Amniotic stem cell (primary cell): ENCODE data around the gene METTL16.
"Not testable (repeated sequence)": the region's sequence is repeated elsewhere in the genome, so short reads cannot be mapped to it uniquely, and the experiment has no call there.

Experiments used
- DNase-seq: peaks from one replicate; lab custom pipeline; 2025; lab: John Stamatoyannopoulos, UW

METTL16 gene

GRCh38 chr17:2503627-2504026, 8.1 kb downstream of the METTL16 start:
- DNase-seq, result no peak

- DNase-seq, result no peak
These were observed 8.7 kb downstream of the METTL16 start for GRCh38 chr17:2502871-2503580.

- DNase-seq, result no peak
These were observed 11.2 kb downstream of the METTL16 start for GRCh38 chr17:2500446-2500845.

GRCh38 chr17:2489286-2489685, 22.4 kb downstream of the METTL16 start:
- not testable (repeated sequence) for DNase-seq

GRCh38 chr17:2487306-2487705, 24.4 kb downstream of the METTL16 start:
- DNase-seq, result no peak

- DNase-seq, result not testable (repeated sequence)
These were observed 25.0 kb downstream of the METTL16 start for GRCh38 chr17:2486709-2487108.

- no peak for DNase-seq
These were observed 25.7 kb downstream of the METTL16 start for GRCh38 chr17:2485970-2486369.

GRCh38 chr17:2485543-2485942, 26.1 kb downstream of the METTL16 start:
- DNase-seq, result no peak

- DNase-seq, result no peak
These were observed 26.8 kb downstream of the METTL16 start for GRCh38 chr17:2484876-2485275.

- no peak for DNase-seq
These were observed 28.6 kb downstream of the METTL16 start for GRCh38 chr17:2483084-2483483.

GRCh38 chr17:2482218-2482617, 29.5 kb downstream of the METTL16 start:
- no peak for DNase-seq

- no peak for DNase-seq
These were observed 29.9 kb downstream of the METTL16 start for GRCh38 chr17:2481760-2482159.

GRCh38 chr17:2478458-2478857, 33.2 kb downstream of the METTL16 start:
- no peak for DNase-seq

- DNase-seq, result no peak
These were observed 36.6 kb downstream of the METTL16 start for GRCh38 chr17:2475056-2475455.

- no peak for DNase-seq
These were observed 37.3 kb downstream of the METTL16 start for GRCh38 chr17:2474371-2474770.

- DNase-seq, result no peak
These were observed 43.4 kb downstream of the METTL16 start for GRCh38 chr17:2468270-2468669.

- no peak for DNase-seq
These were observed 44.8 kb downstream of the METTL16 start for GRCh38 chr17:2466931-2467330.

- no peak for DNase-seq
These were observed 49.2 kb downstream of the METTL16 start for GRCh38 chr17:2462481-2462880.

- no peak for DNase-seq
These were observed 51.8 kb downstream of the METTL16 start for GRCh38 chr17:2459917-2460271.

- no peak for DNase-seq
These were observed 53.8 kb downstream of the METTL16 start for GRCh38 chr17:2457913-2458312.

- DNase-seq, result no peak
These were observed 55.2 kb downstream of the METTL16 start for GRCh38 chr17:2456475-2456874.

GRCh38 chr17:2455956-2456355, 55.7 kb downstream of the METTL16 start:
- DNase-seq, result no peak

- no peak for DNase-seq
These were observed 57.8 kb downstream of the METTL16 start for GRCh38 chr17:2453866-2454265.

- DNase-seq, result no peak
These were observed 58.4 kb downstream of the METTL16 start for GRCh38 chr17:2453325-2453724.
